ENCODE results near the gene TPCN1. TPM values are rescaled to one million over a fixed set of nuclear protein-coding genes. Genes with fewer than 3 reads are reported as not detected.

The TPCN1 gene
- total RNA-seq, 2 donors from 2014 or later, result 84.1 to 93.5 TPM

DNA sequence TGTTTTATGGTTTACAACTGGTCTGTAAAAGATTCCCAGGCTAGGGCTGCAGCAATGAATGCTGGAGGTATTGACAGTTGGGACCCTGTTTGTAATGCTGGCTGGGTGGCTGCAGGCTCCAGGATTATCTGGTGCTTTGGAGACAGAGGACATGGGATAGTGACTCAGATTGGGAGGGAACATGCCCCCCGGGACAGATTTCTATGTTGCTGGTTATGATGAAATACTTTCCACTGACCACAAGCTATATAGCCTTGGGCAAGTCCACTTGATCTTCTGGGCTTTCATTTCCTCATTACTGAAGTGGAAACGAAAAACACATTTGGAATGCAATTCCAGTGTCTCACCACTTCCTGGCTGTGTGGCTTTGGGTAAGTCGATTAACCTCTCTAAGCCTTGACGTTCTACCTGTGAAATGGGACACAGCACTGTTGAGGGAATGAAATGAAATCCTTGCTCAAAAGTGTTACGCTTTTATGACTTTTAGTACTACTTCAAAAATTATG is 6.3 kb upstream of the TPCN1 start:
- no peaks in the 10 kb centered on the region for H3K36me3 ChIP-seq
- DNase-seq (ENCODE audit: low spot score) (no peak), ATAC-seq (ENCODE audit: insufficient number of reproducible peaks, low FRiP score, low read depth) (peak; percentile 64)
- H3K4me3 ChIP-seq, result no peak overlapping the region
- H3K4me1 ChIP-seq (ENCODE audit: control insufficient read depth in 1 of 2, low read depth in 2 of 2), result peaks cover 31 to 46% of the 10 kb centered on the region in 2 donors
- H3K9me3 ChIP-seq, result no peaks in the 10 kb centered on the region
- TF ChIP-seq, protein P1, sequence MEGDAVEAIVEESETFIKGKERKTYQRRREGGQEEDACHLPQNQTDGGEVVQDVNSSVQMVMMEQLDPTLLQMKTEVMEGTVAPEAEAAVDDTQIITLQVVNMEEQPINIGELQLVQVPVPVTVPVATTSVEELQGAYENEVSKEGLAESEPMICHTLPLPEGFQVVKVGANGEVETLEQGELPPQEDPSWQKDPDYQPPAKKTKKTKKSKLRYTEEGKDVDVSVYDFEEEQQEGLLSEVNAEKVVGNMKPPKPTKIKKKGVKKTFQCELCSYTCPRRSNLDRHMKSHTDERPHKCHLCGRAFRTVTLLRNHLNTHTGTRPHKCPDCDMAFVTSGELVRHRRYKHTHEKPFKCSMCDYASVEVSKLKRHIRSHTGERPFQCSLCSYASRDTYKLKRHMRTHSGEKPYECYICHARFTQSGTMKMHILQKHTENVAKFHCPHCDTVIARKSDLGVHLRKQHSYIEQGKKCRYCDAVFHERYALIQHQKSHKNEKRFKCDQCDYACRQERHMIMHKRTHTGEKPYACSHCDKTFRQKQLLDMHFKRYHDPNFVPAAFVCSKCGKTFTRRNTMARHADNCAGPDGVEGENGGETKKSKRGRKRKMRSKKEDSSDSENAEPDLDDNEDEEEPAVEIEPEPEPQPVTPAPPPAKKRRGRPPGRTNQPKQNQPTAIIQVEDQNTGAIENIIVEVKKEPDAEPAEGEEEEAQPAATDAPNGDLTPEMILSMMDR (IDR thresholded peaks at IDR 0.05), result no peak
- H3K27me3 ChIP-seq (replicated peaks; ENCODE audit: insufficient read depth), result no peaks in the 10 kb centered on the region
- peak overlapping the region; percentile 31 to 67 for H3K27ac ChIP-seq

DNA sequence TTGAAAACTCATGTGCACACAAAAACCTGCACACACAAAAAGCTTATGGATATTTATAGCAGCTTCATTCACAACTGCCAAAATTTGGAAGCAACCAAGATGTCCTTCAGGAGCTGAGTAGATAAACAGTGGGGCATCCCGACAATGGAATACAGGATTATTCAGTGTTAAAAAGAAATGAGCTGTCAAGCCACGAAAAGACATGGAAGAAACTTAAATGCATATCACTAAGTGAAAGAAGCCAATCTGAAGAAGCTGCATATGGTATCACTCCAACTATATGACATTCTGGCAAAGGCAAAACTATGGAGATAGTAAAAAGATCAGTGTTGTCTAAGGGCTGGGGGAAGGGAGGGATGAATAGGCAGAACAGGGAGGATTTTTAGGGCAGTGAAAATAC is 5.2 kb upstream of the TPCN1 start:
- DNase-seq (ENCODE audit: low spot score), result no peak
- TF ChIP-seq, protein P1 (IDR thresholded peaks at IDR 0.05), result no peak
- ATAC-seq (ENCODE audit: insufficient number of reproducible peaks, low FRiP score, low read depth), result no peak
- Histone ChIP-seq H3K4me1 (ENCODE audit: control insufficient read depth in 1 of 2, low read depth in 2 of 2) (peaks cover 35 to 53% of the 10 kb centered on the region in 2 donors), H3K9me3 (no peaks in the 10 kb centered on the region), H3K27me3 (replicated peaks; ENCODE audit: insufficient read depth) (no peaks in the 10 kb centered on the region), H3K36me3 (no peaks in the 10 kb centered on the region), H3K4me3 (no peak overlapping the region), H3K27ac (peak overlapping the region in 1 of 2 donors; percentile 65)

DNA sequence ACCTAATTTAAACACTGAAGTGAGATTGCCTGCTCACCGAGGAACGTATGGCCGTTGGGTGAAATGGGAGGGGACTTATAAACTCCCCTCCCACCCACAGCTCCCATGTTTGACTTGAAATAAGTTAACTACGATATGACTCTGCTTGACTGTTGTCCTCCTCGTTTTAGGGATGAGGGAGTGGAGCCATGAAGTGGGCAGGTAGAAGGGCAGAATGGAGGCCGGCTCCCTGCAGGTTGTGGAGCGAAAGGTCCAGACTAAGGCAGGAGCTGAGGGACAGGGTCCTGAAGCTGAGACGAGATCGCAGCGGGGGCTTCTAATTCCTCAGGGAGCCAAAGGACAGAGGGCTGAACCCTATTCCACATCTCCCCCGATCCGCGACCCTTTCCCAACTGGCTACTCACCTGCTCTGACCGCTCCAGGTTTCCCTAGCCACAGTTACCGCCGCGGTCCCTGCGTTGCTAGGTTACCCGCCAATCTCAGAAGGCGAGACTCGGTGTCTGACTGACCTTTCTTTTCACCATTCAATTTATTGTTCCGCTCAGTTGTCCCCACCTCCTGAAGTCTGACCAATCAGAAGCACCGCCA is 577 bp upstream of the TPCN1 start:
- Histone ChIP-seq H3K4me1 (ENCODE audit: control insufficient read depth in 1 of 2, low read depth in 2 of 2) (peaks cover 32 to 61% of the 10 kb centered on the region in 2 donors), H3K27me3 (replicated peaks; ENCODE audit: insufficient read depth) (no peaks in the 10 kb centered on the region), H3K36me3 (no peaks in the 10 kb centered on the region), H3K27ac (no peak overlapping the region), H3K4me3 (peak overlapping the region; percentile 67), H3K9me3 (no peaks in the 10 kb centered on the region)
- ATAC-seq (ENCODE audit: insufficient number of reproducible peaks, low FRiP score, low read depth) (no peak), DNase-seq (ENCODE audit: low spot score) (no peak)
- TF ChIP-seq, protein P1 (IDR thresholded peaks at IDR 0.05), result no peak

- TF ChIP-seq, protein P1 (IDR thresholded peaks at IDR 0.05), result no peak
- H3K9me3 ChIP-seq, result no peaks in the 10 kb centered on the region
- no peaks in the 10 kb centered on the region for H3K36me3 ChIP-seq
- H3K4me3 ChIP-seq, result peak overlapping the region; percentile 85
- H3K27me3 ChIP-seq (replicated peaks; ENCODE audit: insufficient read depth), result no peaks in the 10 kb centered on the region
- DNase-seq (ENCODE audit: low spot score) (no peak), ATAC-seq (ENCODE audit: insufficient number of reproducible peaks, low FRiP score, low read depth) (no peak)
- H3K4me1 ChIP-seq (ENCODE audit: control insufficient read depth in 1 of 2, low read depth in 2 of 2), result peaks cover 23 to 56% of the 10 kb centered on the region in 2 donors
- H3K27ac ChIP-seq, result peak overlapping the region; percentile 84 to 91
Measured at GRCh38 chr12:113221997-113222729, 899 bp downstream of the TPCN1 start.

DNA sequence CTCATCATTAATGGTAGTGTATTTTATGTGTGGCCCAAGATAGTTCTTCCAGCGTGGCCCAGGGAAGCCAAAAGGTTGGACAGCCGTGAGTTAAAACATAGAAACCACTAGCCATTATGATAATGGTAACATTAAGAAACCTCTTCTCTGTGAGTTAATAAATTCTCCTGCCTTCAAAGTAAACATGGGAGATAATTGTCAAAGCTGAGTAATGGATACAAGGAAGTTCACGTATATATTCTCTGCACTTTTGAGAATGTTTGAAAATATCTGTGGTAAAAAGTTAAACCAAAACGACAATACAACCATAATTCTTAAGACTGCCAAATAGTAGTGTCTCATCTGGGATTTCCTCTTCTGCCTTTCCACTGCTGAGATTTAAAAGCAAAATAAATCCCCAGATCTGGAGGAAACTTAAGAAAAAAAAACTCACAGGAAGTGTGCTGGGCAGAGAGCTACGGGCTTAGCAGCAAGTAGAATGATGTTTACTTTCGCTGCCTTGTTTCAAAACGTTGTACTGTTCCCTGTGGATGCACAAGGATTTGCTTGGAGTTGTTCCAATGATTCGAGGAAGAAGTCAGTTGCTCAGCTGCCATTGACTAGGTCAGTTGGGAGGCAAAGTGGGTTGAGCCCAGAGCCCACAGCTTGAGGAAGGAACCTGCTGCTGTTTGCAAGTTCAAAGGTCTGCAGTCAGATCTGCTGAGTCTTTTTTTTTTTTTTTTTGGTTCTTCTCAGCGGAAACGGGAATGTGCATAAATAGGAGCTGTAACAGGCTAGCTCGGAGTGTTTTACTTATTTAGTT is 1.7 kb downstream of the TPCN1 start:
- Histone ChIP-seq H3K4me3 (peak overlapping the region; percentile 85), H3K36me3 (no peaks in the 10 kb centered on the region), H3K4me1 (ENCODE audit: control insufficient read depth in 1 of 2, low read depth in 2 of 2) (peaks cover 26 to 56% of the 10 kb centered on the region in 2 donors), H3K27ac (peak overlapping the region; percentile 84 to 91), H3K27me3 (replicated peaks; ENCODE audit: insufficient read depth) (no peaks in the 10 kb centered on the region), H3K9me3 (no peaks in the 10 kb centered on the region)
- peak; percentile 28 for ATAC-seq (ENCODE audit: insufficient number of reproducible peaks, low FRiP score, low read depth)
- TF ChIP-seq, protein P1 (IDR thresholded peaks at IDR 0.05), result peak; percentile 11
- DNase-seq (ENCODE audit: low spot score), result no peak
